Hepatocyte (in vitro differentiated cells): ENCODE measurements around the gene RHOF.

ENCODE experiments used
- EZH2 ChIP-seq: fragments of 200-600 bp; sonication (generic); IDR thresholded peaks from 2 replicates; pipeline ENCODE4 v1.6.1; 2016; ENCODE audit warnings: antibody characterized with exemption, mild to moderate bottlenecking, borderline replicate concordance
- EZH2phosphoT487 ChIP-seq: fragments of 200-600 bp; sonication (generic); IDR thresholded peaks from one replicate; pipeline ENCODE4 v1.6.1; 2018; ENCODE audit warnings: antibody characterized with exemption, mild to moderate bottlenecking, low read depth, moderate library complexity; ENCODE audit not compliant: unreplicated experiment, severe bottlenecking
- TF ChIP-seq, protein P1 (sequence below): fragments of 200-600 bp; sonication (generic); IDR thresholded peaks from 2 replicates; pipeline ENCODE4 v1.5.1; 2016; ENCODE audit warnings: antibody characterized with exemption, mild to moderate bottlenecking; ENCODE audit not compliant: poor library complexity

DNA sequence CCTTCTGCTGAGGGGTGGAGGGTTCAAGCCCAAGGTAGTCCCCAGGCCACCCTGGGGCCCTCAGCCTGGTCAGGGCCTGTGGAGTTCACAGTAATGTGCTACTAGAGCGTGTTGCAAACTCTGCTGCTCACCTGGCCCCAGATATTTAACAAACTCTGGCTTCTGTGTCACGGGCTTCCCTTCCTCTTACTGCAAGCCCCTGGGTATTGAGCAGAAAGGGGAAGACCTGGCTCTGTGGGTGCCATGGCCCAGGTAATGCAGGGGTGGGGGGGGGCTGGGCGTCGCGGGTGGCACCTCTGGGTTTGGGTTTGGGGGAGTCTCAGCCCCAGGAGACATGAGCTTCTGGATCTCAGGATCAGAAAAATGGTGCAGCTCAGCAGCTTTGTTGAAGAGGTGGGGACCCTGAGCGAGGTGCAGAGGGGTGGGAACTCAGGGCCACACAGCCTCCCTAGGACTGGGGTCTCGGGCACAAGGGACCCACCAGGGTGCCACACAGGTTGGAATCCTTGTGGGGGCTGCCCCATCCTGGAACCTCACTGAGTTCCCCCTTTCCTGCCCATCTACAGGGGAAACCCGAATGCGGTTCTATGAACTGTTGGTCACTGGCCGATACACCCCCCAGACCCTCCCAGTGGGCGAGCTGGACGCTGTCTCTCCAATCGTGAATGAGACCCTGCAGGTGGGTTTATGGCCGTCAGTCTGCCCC is 14.3 kb upstream of the RHOF start:
- TF ChIP-seq, protein P1, sequence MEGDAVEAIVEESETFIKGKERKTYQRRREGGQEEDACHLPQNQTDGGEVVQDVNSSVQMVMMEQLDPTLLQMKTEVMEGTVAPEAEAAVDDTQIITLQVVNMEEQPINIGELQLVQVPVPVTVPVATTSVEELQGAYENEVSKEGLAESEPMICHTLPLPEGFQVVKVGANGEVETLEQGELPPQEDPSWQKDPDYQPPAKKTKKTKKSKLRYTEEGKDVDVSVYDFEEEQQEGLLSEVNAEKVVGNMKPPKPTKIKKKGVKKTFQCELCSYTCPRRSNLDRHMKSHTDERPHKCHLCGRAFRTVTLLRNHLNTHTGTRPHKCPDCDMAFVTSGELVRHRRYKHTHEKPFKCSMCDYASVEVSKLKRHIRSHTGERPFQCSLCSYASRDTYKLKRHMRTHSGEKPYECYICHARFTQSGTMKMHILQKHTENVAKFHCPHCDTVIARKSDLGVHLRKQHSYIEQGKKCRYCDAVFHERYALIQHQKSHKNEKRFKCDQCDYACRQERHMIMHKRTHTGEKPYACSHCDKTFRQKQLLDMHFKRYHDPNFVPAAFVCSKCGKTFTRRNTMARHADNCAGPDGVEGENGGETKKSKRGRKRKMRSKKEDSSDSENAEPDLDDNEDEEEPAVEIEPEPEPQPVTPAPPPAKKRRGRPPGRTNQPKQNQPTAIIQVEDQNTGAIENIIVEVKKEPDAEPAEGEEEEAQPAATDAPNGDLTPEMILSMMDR, result no peak
- TF ChIP-seq EZH2 (no peak), EZH2phosphoT487 (no peak)
